Pancreas (tissue), 10 donors: Measurements from ENCODE around the gene HEXA. TPM values are rescaled to one million over a fixed set of nuclear protein-coding genes. Genes with fewer than 3 reads are reported as not detected.

ENCODE experiments used
- ATAC-seq, 4 donors: fragments of 200-7000 bp; cut with Tn5 transposase; one replicate each; pipeline versions ENCODE4 v1.8.0 to v1.9.1; 2020; ENCODE audit warnings: mild to moderate bottlenecking in 4 of 4, moderate library complexity in 4 of 4
- DNase-seq, 6 donors: peaks; one replicate each; pipeline ENCODE4 v3.0.0-alpha.2; 2020
- FAIRE-seq: peaks from 2 replicates; lab custom pipeline; 2012; peaks lifted over from hg19 to GRCh38; lab: Jason Lieb, UNC
- H3K27ac ChIP-seq, 4 donors: fragments of 200-600 bp; sonication (generic); 1 replicate in 3 of 4; 2 replicates in 1 of 4; pipeline versions ENCODE4 v1.5.0 to v1.8.0; 2020
- H3K27me3 ChIP-seq, 4 donors: fragments of 200-600 bp; one replicate each; pipeline ENCODE4 v1.8.0; 2021
- H3K36me3 ChIP-seq, 3 donors: fragments of 200-600 bp; sonication (generic) in 1 of 3; one replicate each; pipeline versions ENCODE4 v1.5.0 to v1.8.0; 2020 to 2021
- H3K4me1 ChIP-seq, 3 donors: fragments of 200-600 bp; one replicate each; pipeline ENCODE4 v1.8.0; 2021
- H3K4me3 ChIP-seq, 4 donors: fragments of 200-600 bp; sonication (generic) in 2 of 4; one replicate each; pipeline versions ENCODE4 v1.5.0 to v1.8.0; 2020 to 2021
- H3K9me3 ChIP-seq, 4 donors: fragments of 200-600 bp; one replicate each; pipeline ENCODE4 v1.8.0; 2021
- CTCF ChIP-seq, 4 donors: fragments of 200-600 bp; sonication (generic) in 3 of 4; IDR thresholded peaks; one replicate each; pipeline versions ENCODE4 v1.5.0 to v1.8.0; 2021; ENCODE audit warnings: antibody characterized with exemption in 4 of 4
- WGBS, 2 donors: extraction: QIAGEN DNeasy Blood & Tissue Kit; methylation state at CpG; one replicate each; pipeline ENCODE4 v1.1.7; 2013; 5-methylcytosine and 5-hydroxymethylcytosine counted together
- intact Hi-C, 3 donors: fragments of 100-400 bp; cut with DNase I; formaldehyde crosslinking; loops; one replicate each; pipeline versions ENCODE4 v1.11.1 to v1.14.2; 2022
- polyA plus RNA-seq, 2 donors: library from polyadenylated mRNA; stranded (reverse); fragments of 200-250 nt; gene quantifications; one replicate each; pipeline ENCODE4 v1.2.3, GENCODE V29; 2013
- total RNA-seq, 6 donors: library from RNA; stranded (reverse); fragmentation: NEBNext Ultra II Directional in 4 of 6; extraction: Animal tissue kit (Norgen Biotek cat#: 25700) in 4 of 6; gene quantifications; one replicate each; pipeline versions ENCODE4 v1.2.1 to v1.2.4, GENCODE V29; 2021 to 2023
- donor health status: healthy with polysubstance abuse.
- donor health status: DM: no; HTN: no; CAD: no; lungs with moderate emphysema.
- donor health status: DM: no; HTN: no; CAD: no.
- donor health status: control.
- donor health status: control.
- donor health status: Bipolar disorder and iron deficiency.
- donor health status: DM: yes; HTN: yes; CAD: no.
- donor health status: DM: no; HTN: no; CAD: no.
- donor health status: DM: no; HTN: no; CAD: no.
- donor health status: DM: yes; HTN: yes; CAD: no.

The HEXA gene
- total and polyA plus RNA-seq, 8 donors = 30.2 to 76.0 (median 54.0) TPM

- peaks cover 0 to 45% (median 20%) of the 10 kb centered on the region in 3 donors for H3K36me3 ChIP-seq
- no peak overlapping the region for H3K27ac ChIP-seq
- WGBS, 2 donors = 83 to 91% methylated on average over 1 of the region's 1 CpG
- H3K27me3 ChIP-seq = no peaks in the 10 kb centered on the region
- H3K4me3 ChIP-seq = no peak overlapping the region
- ATAC-seq (no peak), FAIRE-seq (no peak), DNase-seq (no peak)
- no peaks in the 10 kb centered on the region for H3K4me1 ChIP-seq
- no peak for TF ChIP-seq CTCF (IDR thresholded peaks at IDR 0.05)
- intact Hi-C loops = no loop called here
- no peaks in the 10 kb centered on the region for H3K9me3 ChIP-seq
Measured at GRCh38 chr15:72354496-72354895, 21.3 kb downstream of the HEXA start.

- intact Hi-C loops = no loop called here
- no peaks in the 10 kb centered on the region for H3K9me3 ChIP-seq
- WGBS, 2 donors = 85 to 90% methylated on average over 2 of the region's 2 CpGs
- H3K27ac ChIP-seq = no peak overlapping the region
- peaks cover 0 to 57% (median 20%) of the 10 kb centered on the region in 3 donors for H3K36me3 ChIP-seq
- H3K4me3 ChIP-seq = no peak overlapping the region
- DNase-seq (no peak), ATAC-seq (no peak), FAIRE-seq (no peak)
- H3K27me3 ChIP-seq = no peaks in the 10 kb centered on the region
- TF ChIP-seq CTCF (IDR thresholded peaks at IDR 0.05) = no peak
- no peaks in the 10 kb centered on the region for H3K4me1 ChIP-seq
Measured at GRCh38 chr15:72353266-72353665, 22.5 kb downstream of the HEXA start.

GRCh38 chr15:72345806-72346205, 30.0 kb downstream of the HEXA start:
- ATAC-seq (no peak), FAIRE-seq (no peak), DNase-seq (no peak)
- Histone ChIP-seq H3K4me1 (no peaks in the 10 kb centered on the region), H3K4me3 (no peak overlapping the region), H3K9me3 (no peaks in the 10 kb centered on the region), H3K27ac (no peak overlapping the region), H3K36me3 (peaks cover 0 to 50% (median 15%) of the 10 kb centered on the region in 3 donors), H3K27me3 (no peaks in the 10 kb centered on the region)
- intact Hi-C loops = no loop called here
- no peak for TF ChIP-seq CTCF (IDR thresholded peaks at IDR 0.05)
- 92 to 96% methylated on average over 3 of the region's 3 CpGs for WGBS, 2 donors

DNA sequence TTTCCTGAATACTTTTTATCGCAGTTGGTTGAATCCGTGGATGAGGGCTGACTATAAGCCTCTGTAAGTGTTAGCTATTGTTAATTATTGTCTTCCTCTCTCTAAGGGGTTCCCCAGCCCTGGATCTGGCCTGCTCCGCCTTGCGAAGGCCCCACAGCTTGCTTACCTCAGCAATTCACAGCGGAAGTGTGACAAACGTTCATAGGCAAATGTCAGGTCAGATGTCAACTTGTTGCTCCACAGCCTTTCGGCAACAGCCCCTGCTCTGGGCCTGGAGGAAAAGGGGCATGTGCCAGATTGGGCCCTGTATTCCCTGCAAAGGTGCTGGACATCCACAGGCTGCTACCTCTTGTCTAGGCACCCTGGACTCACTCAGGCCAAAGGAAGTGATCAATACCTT, 30.5 kb downstream of the HEXA start:
- Histone ChIP-seq H3K4me3 (no peak overlapping the region), H3K27me3 (no peaks in the 10 kb centered on the region), H3K4me1 (no peaks in the 10 kb centered on the region), H3K36me3 (peaks cover 0 to 44% (median 11%) of the 10 kb centered on the region in 3 donors), H3K9me3 (no peaks in the 10 kb centered on the region), H3K27ac (no peak overlapping the region)
- no peak for ATAC-seq
- intact Hi-C loops = no loop called here
- no peak for FAIRE-seq
- DNase-seq = no peak
- no peak for TF ChIP-seq CTCF (IDR thresholded peaks at IDR 0.05)
- 83 to 88% methylated on average over 7 of the region's 7 CpGs for WGBS, 2 donors

DNA sequence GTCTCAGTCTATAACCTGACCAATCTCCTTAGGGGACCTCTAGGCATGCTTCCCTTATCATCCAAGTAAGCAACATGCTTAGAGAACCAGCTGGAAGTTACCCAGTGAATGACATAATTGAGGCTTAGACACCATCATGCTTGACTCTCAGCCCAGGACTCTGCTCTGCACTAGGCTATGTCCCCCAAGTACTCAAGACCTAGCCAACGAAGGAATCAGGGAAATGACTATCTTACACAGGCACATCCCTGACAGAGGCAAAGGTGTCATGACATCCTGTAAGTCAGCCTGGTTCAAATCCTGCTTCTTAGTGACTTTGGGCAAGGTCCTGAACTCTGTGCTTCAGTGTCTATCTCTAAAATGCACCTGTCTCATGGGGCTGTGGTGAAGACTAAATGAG, 31.2 kb downstream of the HEXA start:
- ATAC-seq (no peak), DNase-seq (no peak)

More for the DNA sequence above, 31.2 kb downstream of the HEXA start:
- 81 to 93% methylated on average over 1 of the region's 1 CpG for WGBS, 2 donors
- H3K4me1 ChIP-seq = no peaks in the 10 kb centered on the region
- H3K27me3 ChIP-seq = no peaks in the 10 kb centered on the region
- intact Hi-C loops = no loop called here
- no peak overlapping the region for H3K4me3 ChIP-seq
- no peak overlapping the region for H3K27ac ChIP-seq
- peaks cover 0 to 44% (median 11%) of the 10 kb centered on the region in 3 donors for H3K36me3 ChIP-seq
- TF ChIP-seq CTCF (IDR thresholded peaks at IDR 0.05) = no peak
- no peak for FAIRE-seq
- no peaks in the 10 kb centered on the region for H3K9me3 ChIP-seq
